Measurements from ENCODE around the gene IFNL3. TPM values are rescaled to one million over a fixed set of nuclear protein-coding genes. Genes with fewer than 3 reads are reported as not detected.
"Not testable (repeated sequence)": the region's sequence is repeated elsewhere in the genome, so short reads cannot be mapped to it uniquely, and the experiment has no call there.

Gene IFNL3
- total RNA-seq, 1 experiment from 2014 or later: not detected

- ChIA-PET POLR2A (ENCODE audit: unreplicated experiment) (no interaction called here), CTCF (no interaction called here)
- Histone ChIP-seq H3K4me3 (no peak overlapping the region), H3K79me2 (ENCODE audit: low read depth) (no peaks in the 10 kb centered on the region), H3K4me1 (replicated peaks; ENCODE audit: insufficient read depth) (no peaks in the 10 kb centered on the region), H3K27me3 (ENCODE audit: insufficient read depth, low read depth) (peaks cover 11% of the 10 kb centered on the region; the same call in 1 of the 2 replicates), H3K9me2 (ENCODE audit: insufficient read depth) (no peaks in the 10 kb centered on the region), H4K20me1 (ENCODE audit: insufficient read depth) (no peaks in the 10 kb centered on the region), H3F3A (ENCODE audit: insufficient read depth, low read depth) (no peaks in the 10 kb centered on the region), H3K36me3 (ENCODE audit: low read depth) (no peaks in the 10 kb centered on the region), H3K27ac (no peak overlapping the region), H3K4me2 (no peak overlapping the region), H2AFZ (no peak overlapping the region), H3K9me3 (ENCODE audit: insufficient read depth, low read depth) (no peaks in the 10 kb centered on the region)
- TF ChIP-seq CTCF (conservative IDR thresholded peaks at IDR 0.05) (no peak), EZH2 (IDR thresholded peaks at IDR 0.05; ENCODE audit: low read depth) (no peak)
- BruUV-seq (replicated peaks): no TSS peak
- no peak for DNase-seq
- intact Hi-C loops (cut with micrococcal nuclease; ENCODE audit: unreplicated experiment): no loop called here
Measured at GRCh38 chr19:39247701-39248664, 3.2 kb upstream of the IFNL3 start.

- no TSS peak for BruUV-seq (replicated peaks)
- intact Hi-C loops (cut with micrococcal nuclease; ENCODE audit: unreplicated experiment): no loop called here
- H3K4me1 ChIP-seq (replicated peaks; ENCODE audit: insufficient read depth): no peaks in the 10 kb centered on the region
- no peak for TF ChIP-seq CTCF (conservative IDR thresholded peaks at IDR 0.05)
- TF ChIP-seq EZH2 (IDR thresholded peaks at IDR 0.05; ENCODE audit: low read depth): no peak
- ChIA-PET POLR2A (ENCODE audit: unreplicated experiment) (no interaction called here), CTCF (interaction anchor here (0.6 kb wide), 1 partner anchor 83 kb away, joined by 6 read pairs; no protein-coding TSS in a partner anchor)
- no peaks in the 10 kb centered on the region for H3K9me3 ChIP-seq (ENCODE audit: insufficient read depth, low read depth)
- H3K36me3 ChIP-seq (ENCODE audit: low read depth): no peaks in the 10 kb centered on the region
- peak in 1 of 2 experiments; percentile 28 for DNase-seq
- H3K9me2 ChIP-seq (ENCODE audit: insufficient read depth): no peaks in the 10 kb centered on the region
- no peaks in the 10 kb centered on the region for H3F3A ChIP-seq (ENCODE audit: insufficient read depth, low read depth)
- H3K79me2 ChIP-seq (ENCODE audit: low read depth): no peaks in the 10 kb centered on the region
- no peak overlapping the region for H3K4me3 ChIP-seq
- H3K27ac ChIP-seq: no peak overlapping the region
- H2AFZ ChIP-seq: no peak overlapping the region
- H3K27me3 ChIP-seq (ENCODE audit: insufficient read depth, low read depth): peaks cover 9% of the 10 kb centered on the region; the same call in 1 of the 2 replicates
- no peaks in the 10 kb centered on the region for H4K20me1 ChIP-seq (ENCODE audit: insufficient read depth)
- no peak overlapping the region for H3K4me2 ChIP-seq
Measured at GRCh38 chr19:39246951-39247669, 2.3 kb upstream of the IFNL3 start.

- H3K79me2 ChIP-seq (ENCODE audit: low read depth); H3K9me2 ChIP-seq (ENCODE audit: insufficient read depth); H3K4me3 ChIP-seq; BruUV-seq (replicated peaks); H3F3A ChIP-seq (ENCODE audit: insufficient read depth, low read depth); H3K9me3 ChIP-seq (ENCODE audit: insufficient read depth, low read depth); intact Hi-C loops (cut with micrococcal nuclease; ENCODE audit: unreplicated experiment); POLR2A ChIA-PET (ENCODE audit: unreplicated experiment); H3K4me1 ChIP-seq (replicated peaks; ENCODE audit: insufficient read depth); DNase-seq; H3K36me3 ChIP-seq (ENCODE audit: low read depth); H3K27ac ChIP-seq; H2AFZ ChIP-seq; H3K27me3 ChIP-seq (ENCODE audit: insufficient read depth, low read depth); H3K4me2 ChIP-seq; H4K20me1 ChIP-seq (ENCODE audit: insufficient read depth): not testable (repeated sequence)
- CTCF ChIA-PET: interaction anchor here (0.7 kb wide), 1 partner anchor 51 kb away, joined by 3 read pairs; the partner anchor contains the start of gene IFNL1
Measured at GRCh38 chr19:39245166-39245565, 360 bp upstream of the IFNL3 start.

- H3K9me2 ChIP-seq (ENCODE audit: insufficient read depth); H3F3A ChIP-seq (ENCODE audit: insufficient read depth, low read depth); intact Hi-C loops (cut with micrococcal nuclease; ENCODE audit: unreplicated experiment); H3K36me3 ChIP-seq (ENCODE audit: low read depth); H3K79me2 ChIP-seq (ENCODE audit: low read depth); CTCF ChIA-PET; H3K4me3 ChIP-seq; H3K27ac ChIP-seq; DNase-seq; H3K4me1 ChIP-seq (replicated peaks; ENCODE audit: insufficient read depth); POLR2A ChIA-PET (ENCODE audit: unreplicated experiment); BruUV-seq (replicated peaks); H2AFZ ChIP-seq; H4K20me1 ChIP-seq (ENCODE audit: insufficient read depth); H3K27me3 ChIP-seq (ENCODE audit: insufficient read depth, low read depth); H3K9me3 ChIP-seq (ENCODE audit: insufficient read depth, low read depth); H3K4me2 ChIP-seq: not testable (repeated sequence)
Measured at GRCh38 chr19:39243741-39244140, 1.1 kb downstream of the IFNL3 start.

All from PC-9 (cell line).